Measurements from ENCODE around the gene CD33.

The CD33 gene

DNA sequence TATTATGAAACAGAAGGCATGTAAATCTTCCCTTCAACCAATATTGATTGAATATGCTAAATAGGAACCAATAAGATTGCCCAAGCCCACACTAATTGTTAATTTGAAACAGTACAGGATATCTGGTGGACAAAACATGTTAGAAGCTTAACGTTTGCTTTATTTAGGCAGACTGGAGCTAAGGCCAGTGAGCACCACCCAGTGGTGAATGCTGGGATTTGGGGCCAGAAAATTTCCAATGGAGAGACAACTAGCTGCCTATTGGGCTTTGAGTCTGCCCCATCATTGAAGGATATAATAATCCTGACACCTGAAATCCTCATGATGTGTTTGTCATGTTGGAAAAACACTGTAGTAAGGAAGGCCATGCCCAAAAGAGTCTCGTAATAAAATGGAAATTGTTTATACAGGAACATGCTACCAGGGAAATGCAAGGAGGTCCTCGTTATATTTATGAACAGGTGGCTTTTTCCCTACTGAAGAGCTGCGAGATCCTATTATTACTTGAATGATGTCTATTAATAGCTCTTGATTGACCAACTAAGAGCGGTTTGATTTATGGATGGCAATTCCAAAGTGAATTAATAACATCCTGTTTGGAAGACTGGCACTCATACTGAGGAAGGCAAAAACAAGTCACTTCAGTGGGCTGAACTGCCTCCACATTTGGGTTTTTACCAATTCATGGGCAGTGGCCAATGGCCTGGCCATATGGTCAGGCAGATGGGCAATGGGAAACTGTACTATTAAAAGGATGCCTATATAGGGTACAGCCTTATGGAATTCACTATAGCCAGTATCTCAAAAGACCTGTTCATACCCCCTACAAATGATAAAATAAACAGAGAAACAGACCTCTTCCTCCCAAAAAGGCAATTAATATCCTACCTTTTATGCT, 34.7 kb downstream of the CD33 start:
- Histone ChIP-seq H3K27ac (no peak overlapping the region), H3K27me3 (peaks cover 10% of the 10 kb centered on the region), H3K36me3 (no peaks in the 10 kb centered on the region), H3K9me3 (no peaks in the 10 kb centered on the region), H3K4me1 (ENCODE audit: control insufficient read depth in 1 of 2, insufficient read depth in 1 of 2, low read depth in 1 of 2, low read length in 1 of 2) (peaks cover 3 to 9% of the 10 kb centered on the region in 2 experiments), H3K4me3 (ENCODE audit: low read depth in 1 of 2, low read length in 1 of 2) (no peak overlapping the region)
- TF ChIP-seq, protein P1, sequence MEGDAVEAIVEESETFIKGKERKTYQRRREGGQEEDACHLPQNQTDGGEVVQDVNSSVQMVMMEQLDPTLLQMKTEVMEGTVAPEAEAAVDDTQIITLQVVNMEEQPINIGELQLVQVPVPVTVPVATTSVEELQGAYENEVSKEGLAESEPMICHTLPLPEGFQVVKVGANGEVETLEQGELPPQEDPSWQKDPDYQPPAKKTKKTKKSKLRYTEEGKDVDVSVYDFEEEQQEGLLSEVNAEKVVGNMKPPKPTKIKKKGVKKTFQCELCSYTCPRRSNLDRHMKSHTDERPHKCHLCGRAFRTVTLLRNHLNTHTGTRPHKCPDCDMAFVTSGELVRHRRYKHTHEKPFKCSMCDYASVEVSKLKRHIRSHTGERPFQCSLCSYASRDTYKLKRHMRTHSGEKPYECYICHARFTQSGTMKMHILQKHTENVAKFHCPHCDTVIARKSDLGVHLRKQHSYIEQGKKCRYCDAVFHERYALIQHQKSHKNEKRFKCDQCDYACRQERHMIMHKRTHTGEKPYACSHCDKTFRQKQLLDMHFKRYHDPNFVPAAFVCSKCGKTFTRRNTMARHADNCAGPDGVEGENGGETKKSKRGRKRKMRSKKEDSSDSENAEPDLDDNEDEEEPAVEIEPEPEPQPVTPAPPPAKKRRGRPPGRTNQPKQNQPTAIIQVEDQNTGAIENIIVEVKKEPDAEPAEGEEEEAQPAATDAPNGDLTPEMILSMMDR (IDR thresholded peaks at IDR 0.05) = peak; percentile 63

DNA sequence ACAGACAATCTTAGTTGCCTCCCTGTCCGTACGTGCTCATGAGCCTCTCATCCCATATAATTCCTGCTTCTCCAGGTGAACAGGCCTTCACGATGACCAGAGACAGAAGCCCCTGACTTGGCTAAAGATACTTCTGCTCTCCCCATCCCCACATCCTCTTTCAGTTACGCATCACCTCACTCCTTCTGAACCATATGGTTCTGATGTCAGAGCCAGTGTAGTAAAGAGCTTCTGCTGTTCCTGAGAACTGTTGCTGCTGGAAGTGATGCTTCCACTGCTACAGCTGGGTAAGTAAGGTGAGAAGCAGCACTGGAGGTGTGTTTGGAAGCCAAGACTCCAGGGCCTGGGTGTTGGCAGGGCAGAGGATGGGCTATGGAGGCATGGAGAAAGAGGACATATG, 38.9 kb downstream of the CD33 start:
- Histone ChIP-seq H3K36me3 (no peaks in the 10 kb centered on the region), H3K4me3 (ENCODE audit: low read depth in 1 of 2, low read length in 1 of 2) (no peak overlapping the region), H3K27me3 (peaks cover 10% of the 10 kb centered on the region), H3K27ac (no peak overlapping the region), H3K4me1 (ENCODE audit: control insufficient read depth in 1 of 2, insufficient read depth in 1 of 2, low read depth in 1 of 2, low read length in 1 of 2) (peaks cover 0 to 3% of the 10 kb centered on the region in 2 experiments), H3K9me3 (no peaks in the 10 kb centered on the region)
- TF ChIP-seq, protein P1 (IDR thresholded peaks at IDR 0.05) = no peak

DNA sequence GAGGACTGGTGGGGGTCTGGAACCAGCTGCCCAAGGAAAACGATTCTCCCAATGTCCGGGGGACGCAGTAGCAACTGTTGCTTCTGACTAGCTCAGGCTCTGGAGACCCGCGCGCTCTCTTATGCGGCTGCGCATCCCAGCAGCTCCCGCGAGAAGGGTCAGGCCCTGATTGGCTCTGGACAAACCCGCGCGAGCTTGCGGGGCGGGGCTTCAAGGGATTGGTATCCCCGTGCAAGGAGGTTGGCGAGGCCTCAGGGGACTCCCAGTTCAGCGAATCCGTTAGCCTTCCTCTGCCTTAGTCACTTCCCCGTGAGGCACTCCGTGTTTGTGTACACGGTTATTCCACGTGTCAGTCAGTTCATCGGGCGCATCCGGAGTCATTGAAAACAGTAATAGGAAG, 46.2 kb downstream of the CD33 start:
- Histone ChIP-seq H3K36me3 (no peaks in the 10 kb centered on the region), H3K27ac (no peak overlapping the region), H3K4me3 (ENCODE audit: low read depth in 1 of 2, low read length in 1 of 2) (no peak overlapping the region), H3K4me1 (ENCODE audit: control insufficient read depth in 1 of 2, insufficient read depth in 1 of 2, low read depth in 1 of 2, low read length in 1 of 2) (peaks cover 3 to 5% of the 10 kb centered on the region in 2 experiments), H3K9me3 (no peaks in the 10 kb centered on the region), H3K27me3 (peaks cover 19% of the 10 kb centered on the region)
- TF ChIP-seq, protein P1 (IDR thresholded peaks at IDR 0.05) = no peak

DNA sequence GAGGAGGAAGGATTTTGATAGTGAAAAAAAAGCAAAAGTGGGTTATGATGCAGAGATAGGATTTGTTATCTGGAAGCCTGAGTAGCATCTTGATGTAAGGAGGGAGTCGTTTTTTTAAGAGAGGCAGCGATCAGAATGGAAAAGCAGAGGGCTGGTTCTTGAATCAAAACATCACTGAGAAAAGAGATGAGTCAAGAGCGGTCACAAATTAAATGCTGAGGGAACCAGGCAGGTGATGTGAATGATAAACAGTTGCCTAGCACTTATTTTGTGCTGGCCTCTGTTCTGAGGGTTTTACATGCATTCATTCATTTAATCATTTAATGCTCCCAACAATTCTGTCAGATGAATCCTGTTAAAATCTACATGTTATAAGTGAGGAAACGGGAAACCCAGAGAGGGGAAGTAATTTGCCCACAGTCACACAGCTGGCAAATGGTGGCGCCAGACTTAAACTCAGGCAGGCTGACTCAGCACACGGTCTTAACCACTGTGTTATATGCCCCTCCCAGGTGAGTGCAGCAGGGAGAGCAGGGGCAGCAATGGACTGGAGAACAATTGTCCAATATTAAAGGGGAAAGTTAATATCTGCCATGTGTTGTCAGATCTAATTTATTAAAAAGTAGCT, 47.4 kb downstream of the CD33 start:
- TF ChIP-seq, protein P1 (IDR thresholded peaks at IDR 0.05) = no peak
- Histone ChIP-seq H3K4me1 (ENCODE audit: control insufficient read depth in 1 of 2, insufficient read depth in 1 of 2, low read depth in 1 of 2, low read length in 1 of 2) (peaks cover 3 to 5% of the 10 kb centered on the region in 2 experiments), H3K9me3 (no peaks in the 10 kb centered on the region), H3K27me3 (peaks cover 19% of the 10 kb centered on the region), H3K36me3 (no peaks in the 10 kb centered on the region), H3K27ac (no peak overlapping the region), H3K4me3 (ENCODE audit: low read depth in 1 of 2, low read length in 1 of 2) (no peak overlapping the region)

DNA sequence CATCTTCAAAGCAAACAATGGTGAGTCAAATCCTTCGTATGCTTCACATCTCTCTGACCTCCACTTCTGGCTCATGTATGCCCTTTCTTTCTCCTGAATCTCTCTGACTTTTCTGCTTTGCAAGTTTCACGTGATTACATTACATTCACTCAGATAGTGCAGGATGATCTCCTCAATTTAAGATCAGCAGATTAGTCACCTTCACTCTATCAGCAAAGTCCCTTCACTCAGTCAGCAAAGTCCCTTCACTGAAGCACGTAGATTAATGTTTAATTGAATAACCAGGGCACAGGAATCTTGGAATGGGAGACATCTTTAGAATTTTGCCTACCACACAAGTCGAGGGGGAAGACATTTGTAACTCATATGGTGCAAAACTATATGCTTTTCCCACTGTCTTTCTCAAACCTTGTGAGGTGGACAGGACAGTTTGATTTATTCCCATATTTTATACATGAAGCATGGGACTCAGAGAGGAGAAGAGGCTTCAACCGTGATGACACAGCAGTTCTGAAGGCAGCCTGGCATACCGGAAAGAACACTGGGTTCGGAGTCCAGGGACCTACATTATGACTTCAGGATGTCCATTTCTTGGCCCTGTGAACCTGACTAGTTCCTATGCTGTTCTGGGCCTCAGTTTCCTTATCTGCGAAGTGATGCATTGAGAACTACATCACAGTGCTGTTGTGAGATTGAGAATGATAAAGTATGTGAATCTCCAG, 49.3 kb downstream of the CD33 start:
- Histone ChIP-seq H3K27me3 (peaks cover 33% of the 10 kb centered on the region), H3K27ac (no peak overlapping the region), H3K9me3 (no peaks in the 10 kb centered on the region), H3K4me3 (ENCODE audit: low read depth in 1 of 2, low read length in 1 of 2) (no peak overlapping the region), H3K36me3 (no peaks in the 10 kb centered on the region), H3K4me1 (ENCODE audit: control insufficient read depth in 1 of 2, insufficient read depth in 1 of 2, low read depth in 1 of 2, low read length in 1 of 2) (peaks cover 3 to 5% of the 10 kb centered on the region in 2 experiments)
- TF ChIP-seq, protein P1 (IDR thresholded peaks at IDR 0.05) = no peak
